Activated CD8-positive, alpha-beta memory T cell treated with anti-CD3 and anti-CD28 coated beads for 4 hours (primary cell): Measurements from ENCODE around the gene SUV39H1.

ENCODE experiments used
- DNase-seq, 2 donors: peaks; one replicate each; pipeline ENCODE4 v3.0.0-alpha.2; 2020; ENCODE audit warnings: low read depth in 2 of 2

Gene SUV39H1

GRCh38 chrX:48713847-48714246 is 17.3 kb downstream of the SUV39H1 start:
- no peak for DNase-seq

GRCh38 chrX:48714573-48714972 is 18.0 kb downstream of the SUV39H1 start:
- DNase-seq = no peak

DNA sequence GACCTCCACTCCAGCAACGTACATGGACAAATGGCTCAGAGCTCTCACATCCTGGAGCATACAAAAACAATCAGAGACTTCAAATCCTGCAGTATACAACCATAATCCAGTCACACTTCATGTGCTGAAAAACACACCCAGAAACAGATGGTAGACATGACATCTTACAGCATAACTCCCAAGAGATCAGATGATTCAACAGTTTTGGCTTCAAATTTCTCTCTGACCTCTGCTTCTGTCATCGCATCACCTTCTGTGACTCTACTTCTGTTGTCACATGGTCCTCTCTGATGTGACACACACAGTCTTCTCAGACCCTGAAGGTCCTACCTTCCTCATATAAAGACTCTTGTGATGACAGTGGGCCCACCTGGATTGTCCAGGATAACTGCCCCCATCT is 18.5 kb downstream of the SUV39H1 start:
- no peak for DNase-seq

GRCh38 chrX:48715876-48716502 is 19.5 kb downstream of the SUV39H1 start:
- DNase-seq = no peak

GRCh38 chrX:48719958-48720357 is 23.4 kb downstream of the SUV39H1 start:
- DNase-seq = no peak

DNA sequence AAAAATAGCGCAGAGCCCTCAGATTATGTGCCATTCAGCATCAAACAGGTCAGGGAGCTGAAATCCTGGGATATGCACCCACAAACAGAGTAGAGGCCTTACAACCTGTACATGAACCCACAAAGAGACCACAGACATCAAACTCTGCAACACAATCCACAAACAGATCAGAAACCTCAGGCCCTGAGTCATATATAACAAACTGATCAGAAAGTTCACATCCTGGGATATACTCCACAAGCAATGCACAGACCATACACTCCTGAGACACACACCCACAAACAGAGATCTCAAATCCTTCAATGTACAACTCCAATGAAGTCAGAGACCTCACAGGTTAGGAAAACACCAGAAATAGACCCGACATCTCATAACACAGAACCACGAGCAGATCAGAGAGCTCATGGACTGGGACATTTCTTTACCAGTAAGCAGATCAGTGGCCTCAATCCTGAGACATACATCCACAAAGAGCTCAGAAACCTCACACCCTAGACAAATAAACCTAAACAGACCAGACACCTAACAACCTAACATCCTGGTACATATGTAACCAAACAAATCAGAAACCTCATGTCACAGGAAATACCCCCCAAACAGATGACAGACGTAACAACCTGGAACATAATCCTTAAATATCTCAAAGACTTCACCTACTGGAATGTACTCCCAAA is 24.2 kb downstream of the SUV39H1 start:
- no peak for DNase-seq

- DNase-seq = no peak
Measured at GRCh38 chrX:48721916-48722315, 25.4 kb downstream of the SUV39H1 start.

DNA sequence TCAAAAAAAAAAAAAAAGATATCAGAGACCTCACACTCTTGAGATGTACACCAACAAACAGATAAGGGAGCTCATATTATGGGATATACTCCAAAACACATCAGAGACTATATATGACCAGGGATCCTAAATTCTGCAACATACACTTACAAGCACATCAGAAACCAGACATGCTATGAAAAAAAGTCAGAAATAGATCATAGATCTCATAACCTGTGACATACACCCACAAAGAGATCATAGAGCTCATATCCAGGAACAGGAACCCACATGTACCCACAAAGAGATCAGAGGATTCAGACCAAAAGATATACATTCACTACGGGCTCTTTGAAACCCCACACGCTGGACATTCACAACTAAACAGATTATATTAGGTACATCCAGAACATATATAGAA is 30.1 kb downstream of the SUV39H1 start:
- DNase-seq = no peak

DNA sequence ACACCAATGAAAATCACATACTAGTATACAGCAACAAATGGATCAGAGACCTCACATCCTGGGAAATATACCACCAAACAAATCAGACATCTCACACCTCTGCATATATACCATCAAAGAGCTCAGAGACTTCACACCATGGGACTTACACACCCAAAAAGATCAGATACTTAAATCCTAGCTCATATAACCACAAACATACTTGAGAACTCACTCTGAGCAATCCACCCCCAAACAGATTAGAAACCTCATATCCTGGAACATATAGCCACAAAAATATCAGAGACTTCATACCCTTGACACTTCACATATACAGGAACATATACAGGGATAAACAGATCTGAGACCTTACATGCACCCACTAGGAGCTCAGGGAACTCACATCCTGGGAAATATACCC is 32.1 kb downstream of the SUV39H1 start:
- DNase-seq = no peak

- no peak for DNase-seq
Measured at GRCh38 chrX:48736303-48736702, 39.8 kb downstream of the SUV39H1 start.

GRCh38 chrX:48736878-48737212 is 40.3 kb downstream of the SUV39H1 start:
- no peak for DNase-seq

- DNase-seq = peak; percentile 64 to 84
Measured at GRCh38 chrX:48737213-48737938, 40.8 kb downstream of the SUV39H1 start.

GRCh38 chrX:48737940-48738339 is 41.4 kb downstream of the SUV39H1 start:
- no peak for DNase-seq

GRCh38 chrX:48741834-48742233 is 45.3 kb downstream of the SUV39H1 start:
- DNase-seq = no peak

GRCh38 chrX:48745222-48745621 is 48.7 kb downstream of the SUV39H1 start:
- no peak for DNase-seq

GRCh38 chrX:48747415-48748016 is 51.0 kb downstream of the SUV39H1 start:
- no peak for DNase-seq

GRCh38 chrX:48749182-48749581 is 52.6 kb downstream of the SUV39H1 start:
- no peak for DNase-seq

DNA sequence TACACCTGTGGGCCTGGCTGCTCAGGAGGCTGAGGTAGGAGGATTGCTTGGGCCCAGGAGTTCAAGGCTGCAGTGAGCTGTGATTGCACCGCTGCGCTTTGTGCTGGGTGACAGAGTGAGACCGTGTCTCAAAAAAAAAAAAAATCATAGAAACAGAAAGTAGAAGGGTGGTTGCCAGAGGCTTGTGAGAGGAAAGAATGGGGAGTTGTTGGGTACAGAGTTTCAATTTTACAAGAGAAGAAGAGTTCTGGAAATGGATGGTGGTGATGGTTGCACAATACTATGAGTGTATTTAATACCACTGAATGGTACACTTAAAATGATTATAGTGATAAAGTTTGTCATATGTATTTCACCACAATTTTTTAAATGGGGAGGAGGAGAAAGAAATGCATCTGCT is 54.8 kb downstream of the SUV39H1 start:
- DNase-seq = no peak

GRCh38 chrX:48752498-48752897 is 56.0 kb downstream of the SUV39H1 start:
- DNase-seq = no peak

GRCh38 chrX:48753708-48754228 is 57.2 kb downstream of the SUV39H1 start:
- no peak for DNase-seq

DNA sequence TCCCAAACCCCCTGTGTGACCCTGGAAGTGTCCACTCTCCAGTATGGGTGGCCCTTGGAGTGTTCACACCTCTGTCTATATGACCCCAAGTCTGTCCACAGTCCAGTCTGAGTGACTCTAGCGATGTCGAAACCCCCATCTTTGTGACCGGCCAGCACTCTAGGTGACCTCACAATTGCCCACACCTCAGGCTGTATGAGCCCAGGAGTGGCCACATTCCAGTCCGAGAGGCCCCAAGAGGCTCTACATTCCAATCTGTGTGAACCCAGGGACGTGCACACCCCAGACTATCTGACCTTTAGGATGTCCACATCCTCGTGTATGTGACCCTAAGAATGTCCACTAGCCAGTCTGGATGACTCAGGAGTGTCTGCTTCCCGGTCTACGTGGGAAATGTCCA is 57.7 kb downstream of the SUV39H1 start:
- DNase-seq = no peak
